Bronchial epithelial cell (primary cell): ENCODE data around the gene KIF13A. TPM values are rescaled to one million over a fixed set of nuclear protein-coding genes. Genes with fewer than 3 reads are reported as not detected.
A peak's percentile ranks its signal among the peaks of the same experiment; 100 is the strongest.

Experiments
- DNase-seq: peaks from one replicate; pipeline ENCODE4 v3.0.0-alpha.2; 2010; ENCODE audit warnings: low read depth
- FAIRE-seq: peaks from 2 replicates; lab custom pipeline; 2011; peaks lifted over from hg19 to GRCh38; lab: Jason Lieb, UNC
- H3K27me3 ChIP-seq: 2 replicates; pipeline ENCODE4 v1.5.1; 2011; ENCODE audit warnings: low read length; ENCODE audit not compliant: control insufficient read depth, insufficient read depth
- H3K36me3 ChIP-seq: 2 replicates; pipeline ENCODE4 v1.5.1; 2011; ENCODE audit warnings: low read length; ENCODE audit not compliant: control insufficient read depth, insufficient read depth
- H3K4me3 ChIP-seq: 2 replicates; pipeline ENCODE4 v1.5.1; 2011; ENCODE audit warnings: mild to moderate bottlenecking, low read depth, low read length, control low read depth
- CTCF ChIP-seq: IDR thresholded peaks from 2 replicates; pipeline ENCODE4 v1.5.1; 2011; ENCODE audit warnings: mild to moderate bottlenecking, moderate library complexity, low read length, control low read depth, inconsistent platforms; ENCODE audit not compliant: insufficient read depth, severe bottlenecking
- total RNA-seq: library from RNA; depleted of rRNA; stranded (reverse); fragments of >200 nt; gene quantifications from 2 replicates; pipeline ENCODE4 v1.2.1, GENCODE V29; 2014

Gene KIF13A
- total RNA-seq, 1 donor from 2014 or later = 47.4 TPM

- H3K27me3 ChIP-seq = no peaks in the 10 kb centered on the region
- H3K36me3 ChIP-seq = peaks cover 19% of the 10 kb centered on the region
- FAIRE-seq = no peak
- no peak for DNase-seq
- no peak overlapping the region for H3K4me3 ChIP-seq
- no peak for TF ChIP-seq CTCF
These were observed 207.4 kb downstream of the KIF13A start for GRCh38 chr6:17780061-17780460.

GRCh38 chr6:17771609-17772008 is 215.8 kb downstream of the KIF13A start:
- no peak for TF ChIP-seq CTCF
- FAIRE-seq (no peak), DNase-seq (no peak)
- H3K27me3 ChIP-seq = no peaks in the 10 kb centered on the region
- no peak overlapping the region for H3K4me3 ChIP-seq
- peaks cover 13% of the 10 kb centered on the region for H3K36me3 ChIP-seq

GRCh38 chr6:17768881-17769280 is 218.6 kb downstream of the KIF13A start:
- no peak for TF ChIP-seq CTCF
- H3K36me3 ChIP-seq = peaks cover 18% of the 10 kb centered on the region
- DNase-seq = peak; percentile 20

GRCh38 chr6:17768388-17768787 is 219.0 kb downstream of the KIF13A start:
- H3K27me3 ChIP-seq = no peaks in the 10 kb centered on the region
- no peak overlapping the region for H3K4me3 ChIP-seq
- FAIRE-seq (no peak), DNase-seq (peak; percentile 21)
- no peak for TF ChIP-seq CTCF
- H3K36me3 ChIP-seq = peaks cover 20% of the 10 kb centered on the region

More at GRCh38 chr6:17768881-17769280, 218.6 kb downstream of the KIF13A start:
- Histone ChIP-seq H3K4me3 (no peak overlapping the region), H3K27me3 (no peaks in the 10 kb centered on the region)
- no peak for FAIRE-seq

GRCh38 chr6:17762651-17763050 is 224.8 kb downstream of the KIF13A start:
- no peak for FAIRE-seq
- H3K36me3 ChIP-seq = peaks cover 12% of the 10 kb centered on the region
- no peaks in the 10 kb centered on the region for H3K27me3 ChIP-seq
- no peak for DNase-seq
- no peak overlapping the region for H3K4me3 ChIP-seq
- no peak for TF ChIP-seq CTCF

GRCh38 chr6:17758119-17758518 is 229.3 kb downstream of the KIF13A start:
- DNase-seq = no peak
- TF ChIP-seq CTCF = no peak
- H3K4me3 ChIP-seq = no peak overlapping the region
- no peak for FAIRE-seq
- H3K27me3 ChIP-seq = no peaks in the 10 kb centered on the region
- H3K36me3 ChIP-seq = peaks cover 4% of the 10 kb centered on the region
